Measurements from ENCODE around the gene RABGAP1.

Gene RABGAP1

GRCh38 chr9:123128591-123128990 lies 187.8 kb downstream of the RABGAP1 start:
- ChIA-PET CTCF (interaction anchor here (0.6 to 1.0 kb wide), 2 partner anchors 27 to 222 kb away, joined by 3 read pairs; no protein-coding TSS in a partner anchor), POLR2A (interaction anchor here (1.1 kb wide), 1 partner anchor 119 kb away, joined by 4 read pairs; no protein-coding TSS in a partner anchor)
- no peak for TF ChIP-seq CTCF (IDR thresholded peaks at IDR 0.05; ENCODE audit: control extremely low read depth, extremely low read depth, low read depth, missing control alignments)
- no peak for DNase-seq (ENCODE audit: extremely low spot score)

GRCh38 chr9:123129423-123129822 lies 188.6 kb downstream of the RABGAP1 start:
- ChIA-PET CTCF (interaction anchor here (0.9 to 1.3 kb wide), 3 partner anchors 10 to 96 kb away, joined by 3 read pairs; no protein-coding TSS in a partner anchor), POLR2A (interaction anchor here (1.1 kb wide), 1 partner anchor 120 kb away, joined by 4 read pairs; no protein-coding TSS in a partner anchor)
- TF ChIP-seq CTCF (IDR thresholded peaks at IDR 0.05; ENCODE audit: control extremely low read depth, extremely low read depth, low read depth, missing control alignments) = no peak
- DNase-seq (ENCODE audit: extremely low spot score) = no peak

GRCh38 chr9:123131258-123131657 lies 190.4 kb downstream of the RABGAP1 start:
- TF ChIP-seq CTCF (IDR thresholded peaks at IDR 0.05; ENCODE audit: control extremely low read depth, extremely low read depth, low read depth, missing control alignments) = no peak
- DNase-seq (ENCODE audit: extremely low spot score) = no peak
- ChIA-PET CTCF (interaction anchor here (1.5 kb wide), 1 partner anchor 14 kb away, joined by 3 read pairs; no protein-coding TSS in a partner anchor), POLR2A (no interaction called here)

- ChIA-PET POLR2A (no interaction called here), CTCF (interaction anchor here (1.1 to 1.5 kb wide), 3 partner anchors 14 to 218 kb away, joined by 3 read pairs; no protein-coding TSS in a partner anchor)
- no peak for TF ChIP-seq CTCF (IDR thresholded peaks at IDR 0.05; ENCODE audit: control extremely low read depth, extremely low read depth, low read depth, missing control alignments)
- DNase-seq (ENCODE audit: extremely low spot score) = no peak
Observed at GRCh38 chr9:123131993-123132392, 191.2 kb downstream of the RABGAP1 start.

- ChIA-PET CTCF (interaction anchor here (1.1 to 1.5 kb wide), 3 partner anchors 15 to 217 kb away, joined by 3 read pairs; no protein-coding TSS in a partner anchor), POLR2A (no interaction called here)
- no peak for TF ChIP-seq CTCF (IDR thresholded peaks at IDR 0.05; ENCODE audit: control extremely low read depth, extremely low read depth, low read depth, missing control alignments)
- no peak for DNase-seq (ENCODE audit: extremely low spot score)
Observed at GRCh38 chr9:123132696-123133095, 191.9 kb downstream of the RABGAP1 start.

- DNase-seq (ENCODE audit: extremely low spot score) = no peak
- ChIA-PET POLR2A (no interaction called here), CTCF (interaction anchor here (1.7 to 1.8 kb wide), 2 partner anchors 10 to 90 kb away, joined by 5 read pairs; no protein-coding TSS in a partner anchor)
- TF ChIP-seq CTCF (IDR thresholded peaks at IDR 0.05; ENCODE audit: control extremely low read depth, extremely low read depth, low read depth, missing control alignments) = no peak
Observed at GRCh38 chr9:123135430-123135829, 194.6 kb downstream of the RABGAP1 start.
